Esophagus squamous epithelium (tissue), 4 donors: ENCODE data around the gene PDPK1.
"Not testable (repeated sequence)": the region's sequence is repeated elsewhere in the genome, so short reads cannot be mapped to it uniquely, and the experiment has no call there.

Experiments used
- CTCF ChIP-seq, 6 experiments: fragments of 450-650 bp in 4 of 6; fragments of 200-600 bp in 2 of 6; sonication (generic) in 2 of 6; IDR thresholded peaks; one replicate each; pipeline ENCODE4 v1.5.1; 2016 to 2019; ENCODE audit warnings: antibody characterized with exemption in 6 of 6, mild to moderate bottlenecking in 4 of 6, moderate library complexity in 4 of 6
- POLR2A ChIP-seq, 4 donors: fragments of 450-650 bp; IDR thresholded peaks; one replicate each; pipeline ENCODE4 v1.6.1; 2017; ENCODE audit warnings: antibody characterized with exemption in 4 of 4, mild to moderate bottlenecking in 4 of 4, moderate library complexity in 3 of 4

DNA sequence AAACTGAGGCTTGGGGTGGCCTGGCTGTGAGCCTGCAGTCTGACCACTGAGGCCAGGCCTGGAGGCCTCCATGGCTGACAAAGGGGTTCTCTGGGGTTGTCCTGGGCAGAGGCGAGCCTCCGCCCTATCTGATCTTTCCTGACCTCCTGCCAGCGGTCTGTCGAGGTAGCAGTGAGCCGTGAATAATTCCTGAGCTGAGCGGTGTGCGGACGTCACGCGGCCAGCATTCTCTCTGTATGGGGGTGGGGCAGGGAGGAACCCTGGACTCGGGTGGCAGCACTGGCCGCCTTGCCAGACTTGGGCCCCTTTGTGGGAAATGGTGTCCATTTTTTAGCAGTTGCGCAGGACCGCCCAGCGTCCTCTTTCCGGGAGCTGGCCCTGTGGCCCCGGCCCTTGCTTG lies 74.1 kb downstream of the PDPK1 start:
- not testable (repeated sequence) for TF ChIP-seq CTCF, POLR2A (IDR thresholded peaks at IDR 0.05)
